RWPE1 (cell line): ENCODE data around the gene LTF.

Source experiments
- CTCF ChIA-PET: fragments of 350-600 bp; sonication (Branson Sonifier 250); formaldehyde crosslinking; extraction: SDS; loops from one replicate; lab custom pipeline; 2021; lab: Yijun Ruan, JAX
- POLR2A ChIA-PET: fragments of 400-600 bp; formaldehyde crosslinking; extraction: SDS; loops from one replicate; lab custom pipeline; 2020; ENCODE audit warnings: antibody characterized with exemption; ENCODE audit not compliant: low non-redundant PET; lab: Yijun Ruan, JAX
- DNase-seq: peaks from one replicate; pipeline ENCODE4 v3.0.0; 2012; ENCODE audit warnings: low spot score
- H3K27ac ChIP-seq: fragments of 450-650 bp; 2 replicates; pipeline ENCODE4 v1.5.1; 2017
- TF ChIP-seq, protein P1 (sequence below): fragments of 450-650 bp; conservative IDR thresholded peaks from 2 replicates; pipeline ENCODE4 v1.5.1; 2017; ENCODE audit warnings: low read depth, mild to moderate bottlenecking

The LTF gene

GRCh38 chr3:46386205-46386604 is 78.5 kb downstream of the LTF start:
- ChIA-PET CTCF (interaction anchor here (0.6 to 0.7 kb wide), 2 partner anchors 45 to 454 kb away, joined by 3 to 4 read pairs; no protein-coding TSS in a partner anchor), POLR2A (no interaction called here)
- DNase-seq: peak; percentile 91
- TF ChIP-seq, protein P1, sequence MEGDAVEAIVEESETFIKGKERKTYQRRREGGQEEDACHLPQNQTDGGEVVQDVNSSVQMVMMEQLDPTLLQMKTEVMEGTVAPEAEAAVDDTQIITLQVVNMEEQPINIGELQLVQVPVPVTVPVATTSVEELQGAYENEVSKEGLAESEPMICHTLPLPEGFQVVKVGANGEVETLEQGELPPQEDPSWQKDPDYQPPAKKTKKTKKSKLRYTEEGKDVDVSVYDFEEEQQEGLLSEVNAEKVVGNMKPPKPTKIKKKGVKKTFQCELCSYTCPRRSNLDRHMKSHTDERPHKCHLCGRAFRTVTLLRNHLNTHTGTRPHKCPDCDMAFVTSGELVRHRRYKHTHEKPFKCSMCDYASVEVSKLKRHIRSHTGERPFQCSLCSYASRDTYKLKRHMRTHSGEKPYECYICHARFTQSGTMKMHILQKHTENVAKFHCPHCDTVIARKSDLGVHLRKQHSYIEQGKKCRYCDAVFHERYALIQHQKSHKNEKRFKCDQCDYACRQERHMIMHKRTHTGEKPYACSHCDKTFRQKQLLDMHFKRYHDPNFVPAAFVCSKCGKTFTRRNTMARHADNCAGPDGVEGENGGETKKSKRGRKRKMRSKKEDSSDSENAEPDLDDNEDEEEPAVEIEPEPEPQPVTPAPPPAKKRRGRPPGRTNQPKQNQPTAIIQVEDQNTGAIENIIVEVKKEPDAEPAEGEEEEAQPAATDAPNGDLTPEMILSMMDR: no peak
- peak overlapping the region; percentile 93 for H3K27ac ChIP-seq
